ENCODE results near the gene ADGRG1. TPM values are rescaled to one million over a fixed set of nuclear protein-coding genes. Genes with fewer than 3 reads are reported as not detected.
"Not testable (repeated sequence)": the region's sequence is repeated elsewhere in the genome, so short reads cannot be mapped to it uniquely, and the experiment has no call there.

The ADGRG1 gene
- total RNA-seq, 1 donor from 2014 or later = 116 TPM

GRCh38 chr16:57668263-57668571, 39.8 kb downstream of the ADGRG1 start, which contains the start of gene ADGRG3:
TSS of gene ADGRG3 (plus strand) at chr16:57668306. CDS start at chr16:57668348, 42 bp downstream.
- H3K4me1 Mint-ChIP-seq (ENCODE audit: low read depth, unreplicated experiment) = no peaks in the 10 kb centered on the region
- no peak within 1 kb of the TSS for H3K4me3 Mint-ChIP-seq (ENCODE audit: unreplicated experiment)
- H3K36me3 Mint-ChIP-seq (ENCODE audit: unreplicated experiment) = no peaks in the 10 kb centered on the region
- H3K27ac Mint-ChIP-seq (ENCODE audit: unreplicated experiment) = no peak within 1 kb of the TSS
- no peak for TF ChIP-seq CTCF (IDR thresholded peaks at IDR 0.05; ENCODE audit: partially characterized antibody, unreplicated experiment)
- DNase-seq = no peak
- H3K27me3 Mint-ChIP-seq (ENCODE audit: unreplicated experiment) = peaks cover 8% of the 10 kb centered on the region
- H3K9me3 Mint-ChIP-seq (ENCODE audit: unreplicated experiment) = peaks cover 5% of the 10 kb centered on the region

- no peak for TF ChIP-seq CTCF (IDR thresholded peaks at IDR 0.05; ENCODE audit: partially characterized antibody, unreplicated experiment)
- Mint-ChIP-seq H3K4me3 (ENCODE audit: unreplicated experiment) (no peak overlapping the region), H3K27ac (ENCODE audit: unreplicated experiment) (no peak overlapping the region), H3K27me3 (ENCODE audit: unreplicated experiment) (peaks cover 8% of the 10 kb centered on the region), H3K4me1 (ENCODE audit: low read depth, unreplicated experiment) (no peaks in the 10 kb centered on the region), H3K36me3 (ENCODE audit: unreplicated experiment) (no peaks in the 10 kb centered on the region), H3K9me3 (ENCODE audit: unreplicated experiment) (peaks cover 9% of the 10 kb centered on the region)
- DNase-seq = no peak
These were observed 40.4 kb downstream of the ADGRG1 start for GRCh38 chr16:57668630-57669475.

GRCh38 chr16:57669476-57670162, 41.2 kb downstream of the ADGRG1 start:
- Mint-ChIP-seq H3K4me3 (ENCODE audit: unreplicated experiment) (no peak overlapping the region), H3K4me1 (ENCODE audit: low read depth, unreplicated experiment) (no peaks in the 10 kb centered on the region), H3K36me3 (ENCODE audit: unreplicated experiment) (no peaks in the 10 kb centered on the region), H3K27ac (ENCODE audit: unreplicated experiment) (no peak overlapping the region), H3K9me3 (ENCODE audit: unreplicated experiment) (peaks cover 8% of the 10 kb centered on the region), H3K27me3 (ENCODE audit: unreplicated experiment) (peaks cover 8% of the 10 kb centered on the region)
- DNase-seq = no peak
- TF ChIP-seq CTCF (IDR thresholded peaks at IDR 0.05; ENCODE audit: partially characterized antibody, unreplicated experiment) = no peak

- Mint-ChIP-seq H3K36me3 (ENCODE audit: unreplicated experiment) (no peaks in the 10 kb centered on the region), H3K4me3 (ENCODE audit: unreplicated experiment) (no peak overlapping the region), H3K27ac (ENCODE audit: unreplicated experiment) (no peak overlapping the region), H3K4me1 (ENCODE audit: low read depth, unreplicated experiment) (no peaks in the 10 kb centered on the region), H3K27me3 (ENCODE audit: unreplicated experiment) (peaks cover 5% of the 10 kb centered on the region), H3K9me3 (ENCODE audit: unreplicated experiment) (peaks cover 7% of the 10 kb centered on the region)
- TF ChIP-seq CTCF (IDR thresholded peaks at IDR 0.05; ENCODE audit: partially characterized antibody, unreplicated experiment) = no peak
- DNase-seq = no peak
These were observed 41.8 kb downstream of the ADGRG1 start for GRCh38 chr16:57670196-57670595.

GRCh38 chr16:57671451-57671850, 43.0 kb downstream of the ADGRG1 start:
- not testable (repeated sequence) for DNase-seq; H3K4me3 Mint-ChIP-seq (ENCODE audit: unreplicated experiment); H3K27me3 Mint-ChIP-seq (ENCODE audit: unreplicated experiment); H3K4me1 Mint-ChIP-seq (ENCODE audit: low read depth, unreplicated experiment); H3K9me3 Mint-ChIP-seq (ENCODE audit: unreplicated experiment); H3K36me3 Mint-ChIP-seq (ENCODE audit: unreplicated experiment); H3K27ac Mint-ChIP-seq (ENCODE audit: unreplicated experiment)

Data from glutamatergic neuron (in vitro differentiated cells).